Muscle of leg (tissue), 11 donors: ENCODE data around the gene SEC14L2. TPM values are rescaled to one million over a fixed set of nuclear protein-coding genes. Genes with fewer than 3 reads are reported as not detected.

Source experiments
- DNase-seq: peaks from one replicate; pipeline ENCODE4 v3.0.0; 2013
- H3K27ac ChIP-seq: one replicate; pipeline ENCODE4 v1.5.1; 2013; ENCODE audit warnings: mild to moderate bottlenecking, low read length, control low read depth
- H3K27me3 ChIP-seq: one replicate; pipeline ENCODE4 v1.6.1; 2013; ENCODE audit warnings: low read length; ENCODE audit not compliant: control insufficient read depth, insufficient read depth
- H3K36me3 ChIP-seq: one replicate; pipeline ENCODE4 v1.6.1; 2013; ENCODE audit warnings: low read length; ENCODE audit not compliant: control insufficient read depth, insufficient read depth
- H3K4me1 ChIP-seq: one replicate; pipeline ENCODE4 v1.6.1; 2013; ENCODE audit warnings: low read length; ENCODE audit not compliant: control insufficient read depth, insufficient read depth
- H3K4me3 ChIP-seq: one replicate; pipeline ENCODE4 v1.5.1; 2013; ENCODE audit warnings: low read length, control low read depth
- H3K9me3 ChIP-seq: replicated peaks from 2 replicates; pipeline ENCODE4 v1.6.1; 2013; ENCODE audit warnings: low read depth, low read length; ENCODE audit not compliant: control insufficient read depth
- WGBS: methylation state at CpG from one replicate; pipeline ENCODE4 v1.1.5; 2013; ENCODE audit warnings: missing lambda C conversion rate; ENCODE audit not compliant: insufficient coverage; 5-methylcytosine and 5-hydroxymethylcytosine counted together
- polyA plus RNA-seq, 8 donors: library from polyadenylated mRNA; unstranded; fragments of 120-200 nt; gene quantifications; one replicate each; pipeline versions ENCODE4 v1.2.1 to v1.2.3, GENCODE V29; 2013; ENCODE audit warnings: inconsistent platforms in 1 of 8, low replicate concordance in 1 of 8; ENCODE audit not compliant: insufficient read length in 8 of 8, insufficient read depth in 1 of 8
- total RNA-seq: library from RNA; stranded (reverse); fragments of 120-200 nt; gene quantifications from one replicate; pipeline ENCODE4 v1.2.4, GENCODE V29; 2013

Gene SEC14L2
- total and polyA plus RNA-seq, 9 donors = 1.5 to 3.8 (median 2.1) TPM

GRCh38 chr22:30358541-30358940 lies 38.3 kb upstream of the SEC14L2 start:
- peaks cover 8% of the 10 kb centered on the region for H3K27me3 ChIP-seq
- peaks cover 19% of the 10 kb centered on the region for H3K4me1 ChIP-seq
- no peaks in the 10 kb centered on the region for H3K9me3 ChIP-seq
- H3K27ac ChIP-seq = no peak overlapping the region
- WGBS = 80% methylated on average over 6 of the region's 6 CpGs
- DNase-seq = no peak
- H3K36me3 ChIP-seq = peaks cover 8% of the 10 kb centered on the region
- no peak overlapping the region for H3K4me3 ChIP-seq

- DNase-seq = no peak
- Histone ChIP-seq H3K27me3 (peaks cover 8% of the 10 kb centered on the region), H3K36me3 (no peaks in the 10 kb centered on the region), H3K4me3 (no peak overlapping the region), H3K4me1 (peaks cover 3% of the 10 kb centered on the region), H3K9me3 (no peaks in the 10 kb centered on the region), H3K27ac (no peak overlapping the region)
- 70% methylated on average over 8 of the region's 10 CpGs for WGBS
These were observed 34.7 kb upstream of the SEC14L2 start for GRCh38 chr22:30361916-30362650.

- DNase-seq = no peak
- H3K36me3 ChIP-seq = no peaks in the 10 kb centered on the region
- no peak overlapping the region for H3K4me3 ChIP-seq
- H3K4me1 ChIP-seq = no peaks in the 10 kb centered on the region
- H3K9me3 ChIP-seq = no peaks in the 10 kb centered on the region
- peaks cover 6% of the 10 kb centered on the region for H3K27me3 ChIP-seq
- 55% methylated on average over 6 of the region's 7 CpGs for WGBS
- H3K27ac ChIP-seq = no peak overlapping the region
These were observed 34.1 kb upstream of the SEC14L2 start for GRCh38 chr22:30362651-30363281.

- no peak for DNase-seq
- H3K9me3 ChIP-seq = no peaks in the 10 kb centered on the region
- 90% methylated on average over 17 of the region's 18 CpGs for WGBS
- H3K27ac ChIP-seq = no peak overlapping the region
- H3K4me1 ChIP-seq = peaks cover 5% of the 10 kb centered on the region
- H3K27me3 ChIP-seq = no peaks in the 10 kb centered on the region
- no peaks in the 10 kb centered on the region for H3K36me3 ChIP-seq
- no peak overlapping the region for H3K4me3 ChIP-seq
These were observed 30.9 kb upstream of the SEC14L2 start for GRCh38 chr22:30365891-30366290.

- Histone ChIP-seq H3K9me3 (no peaks in the 10 kb centered on the region), H3K4me1 (peaks cover 9% of the 10 kb centered on the region), H3K4me3 (no peak overlapping the region), H3K27ac (no peak overlapping the region), H3K36me3 (no peaks in the 10 kb centered on the region), H3K27me3 (no peaks in the 10 kb centered on the region)
- 90% methylated on average over 8 of the region's 9 CpGs for WGBS
- DNase-seq = no peak
These were observed 28.4 kb upstream of the SEC14L2 start for GRCh38 chr22:30368420-30368819.

- H3K9me3 ChIP-seq = no peaks in the 10 kb centered on the region
- H3K36me3 ChIP-seq = no peaks in the 10 kb centered on the region
- no peak for DNase-seq
- WGBS = 71% methylated on average over 16 of the region's 19 CpGs
- H3K27ac ChIP-seq = no peak overlapping the region
- peaks cover 12% of the 10 kb centered on the region for H3K4me1 ChIP-seq
- no peak overlapping the region for H3K4me3 ChIP-seq
- H3K27me3 ChIP-seq = no peaks in the 10 kb centered on the region
These were observed 26.1 kb upstream of the SEC14L2 start for GRCh38 chr22:30370641-30371230.

- DNase-seq = no peak
- H3K4me1 ChIP-seq = peaks cover 12% of the 10 kb centered on the region
- 85% methylated on average over 9 of the region's 9 CpGs for whole genome bisulfite sequencing
- no peaks in the 10 kb centered on the region for H3K36me3 ChIP-seq
- H3K9me3 ChIP-seq = no peaks in the 10 kb centered on the region
- H3K4me3 ChIP-seq = no peak overlapping the region
- no peak overlapping the region for H3K27ac ChIP-seq
- H3K27me3 ChIP-seq = no peaks in the 10 kb centered on the region
These were observed 25.5 kb upstream of the SEC14L2 start for GRCh38 chr22:30371321-30371720.

- Histone ChIP-seq H3K36me3 (peaks cover under 1% of the 10 kb centered on the region), H3K27ac (no peak overlapping the region), H3K4me1 (peaks cover 12% of the 10 kb centered on the region), H3K27me3 (no peaks in the 10 kb centered on the region), H3K4me3 (no peak overlapping the region), H3K9me3 (no peaks in the 10 kb centered on the region)
- 80% methylated on average over 11 of the region's 13 CpGs for WGBS
- no peak for DNase-seq
These were observed 24.8 kb upstream of the SEC14L2 start for GRCh38 chr22:30371981-30372380.

GRCh38 chr22:30372915-30373314 lies 23.9 kb upstream of the SEC14L2 start:
- Histone ChIP-seq H3K27ac (no peak overlapping the region), H3K36me3 (peaks cover 10% of the 10 kb centered on the region), H3K9me3 (no peaks in the 10 kb centered on the region), H3K4me3 (no peak overlapping the region), H3K27me3 (no peaks in the 10 kb centered on the region), H3K4me1 (peaks cover 12% of the 10 kb centered on the region)
- no peak for DNase-seq
- 40% methylated on average over 2 of the region's 8 CpGs for WGBS
